Neural progenitor cell (in vitro differentiated cells): Measurements from ENCODE around the gene SF3B5. TPM values are rescaled to one million over a fixed set of nuclear protein-coding genes. Genes with fewer than 3 reads are reported as not detected.
A peak's percentile ranks its signal among the peaks of the same experiment; 100 is the strongest.
"Not testable (repeated sequence)": the region's sequence is repeated elsewhere in the genome, so short reads cannot be mapped to it uniquely, and the experiment has no call there.

Experiments used
- DNase-seq: peaks from one replicate; pipeline ENCODE4 v3.0.0-alpha.2; 2016; ENCODE audit warnings: low spot score
- H2AFZ ChIP-seq: fragments of 200-600 bp; sonication (generic); replicated peaks from 2 replicates; pipeline ENCODE4 v1.6.1; 2016; ENCODE audit warnings: antibody characterized with exemption
- H3F3A ChIP-seq: fragments of 200-600 bp; sonication (generic); 2 replicates; pipeline ENCODE4 v1.6.1; 2016; ENCODE audit warnings: antibody characterized with exemption, low read depth
- H3K27ac ChIP-seq: fragments of 200-600 bp; sonication (generic); 2 replicates; pipeline ENCODE4 v1.5.1; 2016; ENCODE audit warnings: mild to moderate bottlenecking
- H3K27me3 ChIP-seq: fragments of 200-600 bp; sonication (generic); 2 replicates; pipeline ENCODE4 v1.6.1; 2016; ENCODE audit warnings: mild to moderate bottlenecking, moderate library complexity
- H3K36me3 ChIP-seq: fragments of 200-600 bp; sonication (generic); 2 replicates; pipeline ENCODE4 v1.5.1; 2016
- H3K4me1 ChIP-seq: fragments of 200-600 bp; sonication (generic); 2 replicates; pipeline ENCODE4 v1.6.1; 2016; ENCODE audit warnings: mixed run types
- H3K4me2 ChIP-seq: fragments of 200-600 bp; sonication (generic); 2 replicates; pipeline ENCODE4 v1.6.1; 2016
- H3K4me3 ChIP-seq: fragments of 200-600 bp; sonication (generic); 2 replicates; pipeline ENCODE4 v1.5.1; 2016
- H3K79me2 ChIP-seq: fragments of 200-600 bp; sonication (generic); 2 replicates; pipeline ENCODE4 v1.6.1; 2016; ENCODE audit warnings: low read depth
- H3K9ac ChIP-seq: fragments of 200-600 bp; sonication (generic); 2 replicates; pipeline ENCODE4 v1.6.1; 2016
- H3K9me3 ChIP-seq: fragments of 200-600 bp; sonication (generic); 2 replicates; pipeline ENCODE4 v1.5.1; 2016; ENCODE audit warnings: low read depth
- H4K20me1 ChIP-seq: fragments of 200-600 bp; sonication (generic); 2 replicates; pipeline ENCODE4 v1.6.1; 2016; ENCODE audit warnings: low read depth
- H3K27ac Mint-ChIP-seq: 3 replicates; pipeline ENCODE4 v1.8.0; 2021; ENCODE audit warnings: mixed read lengths
- H3K27me3 Mint-ChIP-seq: 2 replicates; pipeline ENCODE4 v1.8.0; 2022; ENCODE audit warnings: low read depth, mild to moderate bottlenecking, inconsistent platforms, moderate library complexity, mixed read lengths; ENCODE audit not compliant: insufficient read depth
- H3K36me3 Mint-ChIP-seq: 3 replicates; pipeline ENCODE4 v1.8.0; 2021; ENCODE audit warnings: mixed read lengths
- H3K4me1 Mint-ChIP-seq: 3 replicates; pipeline ENCODE4 v1.8.0; 2021; ENCODE audit warnings: mixed read lengths
- H3K4me3 Mint-ChIP-seq: 3 replicates; pipeline ENCODE4 v1.8.0; 2021; ENCODE audit warnings: mild to moderate bottlenecking, moderate library complexity, mixed read lengths
- H3K9me3 Mint-ChIP-seq: 3 replicates; pipeline ENCODE4 v1.8.0; 2020; ENCODE audit warnings: mixed read lengths
- CTCF ChIP-seq: fragments of 200-600 bp; sonication (generic); IDR thresholded peaks from 2 replicates; pipeline ENCODE4 v1.5.1; 2017; ENCODE audit warnings: antibody characterized with exemption, mild to moderate bottlenecking
- EZH2 ChIP-seq: fragments of 200-600 bp; sonication (generic); IDR thresholded peaks from 2 replicates; pipeline ENCODE4 v1.6.1; 2017; ENCODE audit warnings: antibody characterized with exemption, mild to moderate bottlenecking, moderate library complexity
- EZH2phosphoT487 ChIP-seq: fragments of 200-600 bp; sonication (generic); IDR thresholded peaks from 2 replicates; pipeline ENCODE4 v1.6.1; 2017; ENCODE audit warnings: antibody characterized with exemption
- total RNA-seq: library from RNA; depleted of rRNA; stranded (reverse); fragments of >200 nt; gene quantifications from 2 replicates; pipeline ENCODE4 v1.2.3, GENCODE V29; 2015; ENCODE audit warnings: low replicate concordance

The SF3B5 gene
- total RNA-seq, 1 donor from 2014 or later: 99.0 TPM

GRCh38 chr6:144133225-144133821, 38.0 kb upstream of the SF3B5 start:
- Histone ChIP-seq H3F3A (no peaks in the 10 kb centered on the region), H3K4me1 (no peaks in the 10 kb centered on the region), H2AFZ (peak overlapping the region; percentile 10), H3K4me2 (no peak overlapping the region), H3K27ac (no peak overlapping the region), H3K36me3 (no peaks in the 10 kb centered on the region), H3K79me2 (no peaks in the 10 kb centered on the region), H3K9me3 (no peaks in the 10 kb centered on the region), H4K20me1 (no peaks in the 10 kb centered on the region), H3K4me3 (no peak overlapping the region), H3K27me3 (no peaks in the 10 kb centered on the region), H3K9ac (no peak overlapping the region)
- H3K4me3 Mint-ChIP-seq: no peak overlapping the region
- H3K4me1 Mint-ChIP-seq: no peaks in the 10 kb centered on the region
- peaks cover 7% of the 10 kb centered on the region for H3K27me3 Mint-ChIP-seq
- H3K9me3 Mint-ChIP-seq: no peaks in the 10 kb centered on the region
- TF ChIP-seq EZH2phosphoT487 (no peak), EZH2 (no peak), CTCF (no peak)
- no peaks in the 10 kb centered on the region for H3K36me3 Mint-ChIP-seq
- H3K27ac Mint-ChIP-seq: no peak overlapping the region
- no peak for DNase-seq

- H4K20me1 ChIP-seq, H3K27me3 Mint-ChIP-seq, H3K4me3 ChIP-seq, H3K4me1 ChIP-seq, H3K9me3 Mint-ChIP-seq, H3K36me3 Mint-ChIP-seq, H3K27ac ChIP-seq, H3K27me3 ChIP-seq, H3F3A ChIP-seq, H3K9ac ChIP-seq, H2AFZ ChIP-seq, H3K4me2 ChIP-seq, H3K79me2 ChIP-seq, H3K4me1 Mint-ChIP-seq, DNase-seq, H3K36me3 ChIP-seq, H3K9me3 ChIP-seq, H3K4me3 Mint-ChIP-seq, H3K27ac Mint-ChIP-seq: not testable (repeated sequence)
Measured at GRCh38 chr6:144132167-144132690, 36.9 kb upstream of the SF3B5 start.

- Histone ChIP-seq H3K9me3 (no peaks in the 10 kb centered on the region), H3F3A (no peaks in the 10 kb centered on the region), H3K27me3 (no peaks in the 10 kb centered on the region), H3K4me1 (no peaks in the 10 kb centered on the region), H3K27ac (no peak overlapping the region), H3K4me3 (no peak overlapping the region), H3K9ac (no peak overlapping the region), H2AFZ (no peak overlapping the region), H3K79me2 (no peaks in the 10 kb centered on the region), H4K20me1 (no peaks in the 10 kb centered on the region), H3K4me2 (no peak overlapping the region), H3K36me3 (no peaks in the 10 kb centered on the region)
- H3K36me3 Mint-ChIP-seq: no peaks in the 10 kb centered on the region
- no peaks in the 10 kb centered on the region for H3K4me1 Mint-ChIP-seq
- H3K9me3 Mint-ChIP-seq: no peaks in the 10 kb centered on the region
- H3K27me3 Mint-ChIP-seq: peaks cover 7% of the 10 kb centered on the region
- DNase-seq: no peak
- no peak overlapping the region for H3K27ac Mint-ChIP-seq
- TF ChIP-seq EZH2phosphoT487 (no peak), CTCF (no peak), EZH2 (no peak)
- H3K4me3 Mint-ChIP-seq: no peak overlapping the region
Measured at GRCh38 chr6:144131248-144131709, 35.9 kb upstream of the SF3B5 start.

GRCh38 chr6:144129469-144129868, 34.1 kb upstream of the SF3B5 start:
- H3K27me3 Mint-ChIP-seq: peaks cover 7% of the 10 kb centered on the region
- no peak overlapping the region for H3K27ac Mint-ChIP-seq
- no peaks in the 10 kb centered on the region for H3K27me3 ChIP-seq
- H2AFZ ChIP-seq: no peak overlapping the region
- H3K36me3 ChIP-seq: no peaks in the 10 kb centered on the region
- no peaks in the 10 kb centered on the region for H3K4me1 ChIP-seq
- no peaks in the 10 kb centered on the region for H3K9me3 Mint-ChIP-seq
- H3K4me2 ChIP-seq: no peak overlapping the region
- no peaks in the 10 kb centered on the region for H3K36me3 Mint-ChIP-seq
- H3K9me3 ChIP-seq: no peaks in the 10 kb centered on the region
- no peak overlapping the region for H3K4me3 ChIP-seq
- no peaks in the 10 kb centered on the region for H4K20me1 ChIP-seq
- TF ChIP-seq EZH2 (no peak), CTCF (no peak), EZH2phosphoT487 (no peak)
- no peaks in the 10 kb centered on the region for H3K79me2 ChIP-seq
- H3F3A ChIP-seq: no peaks in the 10 kb centered on the region
- no peaks in the 10 kb centered on the region for H3K4me1 Mint-ChIP-seq
- DNase-seq: no peak
- H3K9ac ChIP-seq: no peak overlapping the region
- H3K4me3 Mint-ChIP-seq: no peak overlapping the region
- H3K27ac ChIP-seq: no peak overlapping the region
